Measurements from ENCODE around the gene ZNF827. TPM values are rescaled to one million over a fixed set of nuclear protein-coding genes. Genes with fewer than 3 reads are reported as not detected.

Gene ZNF827
- total RNA-seq, 1 experiment from 2014 or later: 6.3 TPM

- Histone ChIP-seq H3K27ac (ENCODE audit: low read length) (no peak overlapping the region), H3K9me3 (ENCODE audit: control insufficient read depth, insufficient read depth, low read depth, low read length) (no peaks in the 10 kb centered on the region), H3K4me1 (ENCODE audit: control insufficient read depth, insufficient read depth, low read length) (no peaks in the 10 kb centered on the region), H3K27me3 (ENCODE audit: control insufficient read depth, insufficient read depth, low read length) (no peaks in the 10 kb centered on the region), H3K4me3 (ENCODE audit: low read depth in 2 of 2, low read length in 2 of 2) (no peak overlapping the region), H3K36me3 (ENCODE audit: control insufficient read depth, insufficient read depth, low read length) (no peaks in the 10 kb centered on the region)
- TF ChIP-seq SIN3A (IDR thresholded peaks at IDR 0.05; ENCODE audit: borderline replicate concordance, insufficient read depth, low read depth, low read length): no peak
- TF ChIP-seq TCF7L2 (IDR thresholded peaks at IDR 0.05; ENCODE audit: low read depth, low read length): no peak
- TF ChIP-seq REST (IDR thresholded peaks at IDR 0.05; ENCODE audit: insufficient read depth in 1 of 2, low read depth in 2 of 2, low read length in 1 of 2): no peak
- TF ChIP-seq POLR2AphosphoS5 (IDR thresholded peaks at IDR 0.05; ENCODE audit: low read depth, low read length): no peak
- TF ChIP-seq, protein P1, sequence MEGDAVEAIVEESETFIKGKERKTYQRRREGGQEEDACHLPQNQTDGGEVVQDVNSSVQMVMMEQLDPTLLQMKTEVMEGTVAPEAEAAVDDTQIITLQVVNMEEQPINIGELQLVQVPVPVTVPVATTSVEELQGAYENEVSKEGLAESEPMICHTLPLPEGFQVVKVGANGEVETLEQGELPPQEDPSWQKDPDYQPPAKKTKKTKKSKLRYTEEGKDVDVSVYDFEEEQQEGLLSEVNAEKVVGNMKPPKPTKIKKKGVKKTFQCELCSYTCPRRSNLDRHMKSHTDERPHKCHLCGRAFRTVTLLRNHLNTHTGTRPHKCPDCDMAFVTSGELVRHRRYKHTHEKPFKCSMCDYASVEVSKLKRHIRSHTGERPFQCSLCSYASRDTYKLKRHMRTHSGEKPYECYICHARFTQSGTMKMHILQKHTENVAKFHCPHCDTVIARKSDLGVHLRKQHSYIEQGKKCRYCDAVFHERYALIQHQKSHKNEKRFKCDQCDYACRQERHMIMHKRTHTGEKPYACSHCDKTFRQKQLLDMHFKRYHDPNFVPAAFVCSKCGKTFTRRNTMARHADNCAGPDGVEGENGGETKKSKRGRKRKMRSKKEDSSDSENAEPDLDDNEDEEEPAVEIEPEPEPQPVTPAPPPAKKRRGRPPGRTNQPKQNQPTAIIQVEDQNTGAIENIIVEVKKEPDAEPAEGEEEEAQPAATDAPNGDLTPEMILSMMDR (IDR thresholded peaks at IDR 0.05): no peak
- in situ Hi-C loops (cut with HindIII; ENCODE audit: low pct_unique_long_range_greater_than_20kb, low sequenced_read_pairs): no loop called here
- intact Hi-C loops (cut with micrococcal nuclease; ENCODE audit: unreplicated experiment): no loop called here
- POLR2A ChIA-PET: no interaction called here
- DNase-seq (ENCODE audit: low read depth, low spot score) (no peak), ATAC-seq (no peak)
- no TSS peak for BruUV-seq (replicated peaks)
- CTCF ChIA-PET: no interaction called here
Measured at GRCh38 chr4:145885666-145886065, 53.0 kb downstream of the ZNF827 start.

- H3K27ac ChIP-seq (ENCODE audit: low read length): no peak overlapping the region
- no peaks in the 10 kb centered on the region for H3K36me3 ChIP-seq (ENCODE audit: control insufficient read depth, insufficient read depth, low read length)
- no peaks in the 10 kb centered on the region for H3K27me3 ChIP-seq (ENCODE audit: control insufficient read depth, insufficient read depth, low read length)
- ATAC-seq (no peak), DNase-seq (ENCODE audit: low read depth, low spot score) (no peak)
- intact Hi-C loops (cut with micrococcal nuclease; ENCODE audit: unreplicated experiment) (no loop called here), in situ Hi-C loops (cut with HindIII; ENCODE audit: low pct_unique_long_range_greater_than_20kb, low sequenced_read_pairs) (no loop called here)
- H3K9me3 ChIP-seq (ENCODE audit: control insufficient read depth, insufficient read depth, low read depth, low read length): no peaks in the 10 kb centered on the region
- H3K4me3 ChIP-seq (ENCODE audit: low read depth in 2 of 2, low read length in 2 of 2): no peak overlapping the region
- no TSS peak for BruUV-seq (replicated peaks)
- no peaks in the 10 kb centered on the region for H3K4me1 ChIP-seq (ENCODE audit: control insufficient read depth, insufficient read depth, low read length)
- POLR2A ChIA-PET: no interaction called here
- TF ChIP-seq, protein P1 (IDR thresholded peaks at IDR 0.05): no peak
- TF ChIP-seq POLR2AphosphoS5 (IDR thresholded peaks at IDR 0.05; ENCODE audit: low read depth, low read length) (no peak), REST (IDR thresholded peaks at IDR 0.05; ENCODE audit: insufficient read depth in 1 of 2, low read depth in 2 of 2, low read length in 1 of 2) (no peak), TCF7L2 (IDR thresholded peaks at IDR 0.05; ENCODE audit: low read depth, low read length) (no peak), SIN3A (IDR thresholded peaks at IDR 0.05; ENCODE audit: borderline replicate concordance, insufficient read depth, low read depth, low read length) (no peak)
- CTCF ChIA-PET: no interaction called here
Measured at GRCh38 chr4:145884775-145885174, 53.8 kb downstream of the ZNF827 start.
